ENCODE results near the gene THBS1.

Gene THBS1

GRCh38 chr15:39621210-39621609 lies 40.3 kb downstream of the THBS1 start:
- Histone ChIP-seq H3K36me3 (no peaks in the 10 kb centered on the region), H3K27me3 (no peaks in the 10 kb centered on the region), H3K4me3 (ENCODE audit: low read depth in 1 of 2, low read length in 1 of 2) (no peak overlapping the region), H3K9me3 (no peaks in the 10 kb centered on the region), H3K4me1 (ENCODE audit: control insufficient read depth in 1 of 2, insufficient read depth in 1 of 2, low read depth in 1 of 2, low read length in 1 of 2) (no peaks in the 10 kb centered on the region), H3K27ac (no peak overlapping the region)
- TF ChIP-seq CTCF (IDR thresholded peaks at IDR 0.05) = no peak

GRCh38 chr15:39621976-39622375 lies 41.1 kb downstream of the THBS1 start:
- no peak overlapping the region for H3K4me3 ChIP-seq (ENCODE audit: low read depth in 1 of 2, low read length in 1 of 2)
- no peaks in the 10 kb centered on the region for H3K36me3 ChIP-seq
- H3K4me1 ChIP-seq (ENCODE audit: control insufficient read depth in 1 of 2, insufficient read depth in 1 of 2, low read depth in 1 of 2, low read length in 1 of 2) = no peaks in the 10 kb centered on the region
- no peaks in the 10 kb centered on the region for H3K27me3 ChIP-seq
- TF ChIP-seq CTCF (IDR thresholded peaks at IDR 0.05) = no peak
- no peaks in the 10 kb centered on the region for H3K9me3 ChIP-seq
- H3K27ac ChIP-seq = no peak overlapping the region

DNA sequence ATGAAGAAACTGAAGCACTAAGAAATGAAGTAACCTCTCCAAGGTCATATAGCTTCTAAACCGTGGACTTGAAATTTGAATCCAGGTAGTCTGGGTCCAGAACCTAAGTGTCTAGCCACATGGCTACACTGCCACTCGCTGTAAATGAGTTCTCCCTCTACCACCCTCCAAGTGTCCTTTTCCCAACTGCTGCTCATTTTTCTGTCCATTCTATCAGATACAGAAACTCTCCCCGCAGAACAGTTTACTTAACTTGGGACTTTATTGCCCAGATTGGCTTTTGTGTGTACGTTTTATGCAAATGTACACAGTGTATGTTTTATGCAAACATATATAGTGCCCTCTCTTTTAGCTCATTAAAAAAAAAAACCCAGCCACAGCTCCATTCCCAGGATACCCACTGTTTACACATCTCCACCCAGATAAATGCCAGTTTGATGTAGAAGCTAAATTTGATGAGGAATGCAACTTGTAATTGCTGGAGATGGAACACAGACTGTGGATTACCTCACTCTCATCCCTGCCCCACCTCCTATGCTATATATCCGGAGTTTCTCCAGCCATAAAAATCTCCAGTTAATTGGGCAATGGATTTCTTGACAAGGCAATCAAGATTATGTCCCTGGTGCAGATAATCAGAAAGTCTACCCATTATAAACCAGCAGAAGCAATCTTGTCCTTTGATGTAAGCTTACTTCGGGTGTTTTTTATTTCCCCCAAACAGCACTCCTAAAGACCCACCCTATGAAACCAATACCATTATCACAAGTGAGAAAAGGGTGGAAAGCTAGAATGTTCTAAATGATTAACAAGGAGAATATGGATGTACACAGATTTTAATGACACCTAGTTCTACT lies 42.0 kb downstream of the THBS1 start:
- Histone ChIP-seq H3K27ac (no peak overlapping the region), H3K27me3 (no peaks in the 10 kb centered on the region), H3K36me3 (no peaks in the 10 kb centered on the region), H3K4me3 (ENCODE audit: low read depth in 1 of 2, low read length in 1 of 2) (no peak overlapping the region), H3K9me3 (no peaks in the 10 kb centered on the region), H3K4me1 (ENCODE audit: control insufficient read depth in 1 of 2, insufficient read depth in 1 of 2, low read depth in 1 of 2, low read length in 1 of 2) (no peaks in the 10 kb centered on the region)
- TF ChIP-seq CTCF (IDR thresholded peaks at IDR 0.05) = no peak

- H3K27me3 ChIP-seq = no peaks in the 10 kb centered on the region
- H3K27ac ChIP-seq = no peak overlapping the region
- no peaks in the 10 kb centered on the region for H3K9me3 ChIP-seq
- TF ChIP-seq CTCF (IDR thresholded peaks at IDR 0.05) = no peak
- H3K4me3 ChIP-seq (ENCODE audit: low read depth in 1 of 2, low read length in 1 of 2) = no peak overlapping the region
- H3K36me3 ChIP-seq = no peaks in the 10 kb centered on the region
- no peaks in the 10 kb centered on the region for H3K4me1 ChIP-seq (ENCODE audit: control insufficient read depth in 1 of 2, insufficient read depth in 1 of 2, low read depth in 1 of 2, low read length in 1 of 2)
Observed at GRCh38 chr15:39623529-39623931, 42.7 kb downstream of the THBS1 start.

DNA sequence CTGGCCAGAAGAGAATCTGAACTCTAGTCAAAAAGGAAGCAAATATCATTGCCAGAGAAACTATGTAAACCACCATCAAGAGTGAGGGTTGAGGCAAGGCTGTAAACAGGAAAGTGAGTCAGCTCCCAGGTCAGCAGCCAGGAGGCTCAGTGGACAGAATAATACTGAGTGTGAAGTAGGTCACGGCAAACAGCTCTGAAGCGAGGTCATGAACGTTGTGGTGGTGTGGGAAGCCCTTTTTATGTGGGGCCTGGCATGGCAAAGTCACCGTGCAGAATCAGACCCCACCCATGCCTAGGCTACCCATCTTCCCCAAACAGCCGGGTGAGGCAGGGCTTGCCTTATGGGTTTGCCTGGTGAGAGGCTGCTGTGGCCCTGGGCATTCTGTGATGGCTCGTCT lies 43.9 kb downstream of the THBS1 start:
- Histone ChIP-seq H3K27me3 (no peaks in the 10 kb centered on the region), H3K4me3 (ENCODE audit: low read depth in 1 of 2, low read length in 1 of 2) (no peak overlapping the region), H3K27ac (no peak overlapping the region), H3K36me3 (no peaks in the 10 kb centered on the region), H3K9me3 (no peaks in the 10 kb centered on the region), H3K4me1 (ENCODE audit: control insufficient read depth in 1 of 2, insufficient read depth in 1 of 2, low read depth in 1 of 2, low read length in 1 of 2) (no peaks in the 10 kb centered on the region)
- TF ChIP-seq CTCF (IDR thresholded peaks at IDR 0.05) = no peak
